ENCODE results near the gene DGKI. TPM values are rescaled to one million over a fixed set of nuclear protein-coding genes. Genes with fewer than 3 reads are reported as not detected.

Gene DGKI
- total and polyA plus RNA-seq, 2 donors (not counting 1 experiment from before 2014, with no cell fraction given) = not detected

DNA sequence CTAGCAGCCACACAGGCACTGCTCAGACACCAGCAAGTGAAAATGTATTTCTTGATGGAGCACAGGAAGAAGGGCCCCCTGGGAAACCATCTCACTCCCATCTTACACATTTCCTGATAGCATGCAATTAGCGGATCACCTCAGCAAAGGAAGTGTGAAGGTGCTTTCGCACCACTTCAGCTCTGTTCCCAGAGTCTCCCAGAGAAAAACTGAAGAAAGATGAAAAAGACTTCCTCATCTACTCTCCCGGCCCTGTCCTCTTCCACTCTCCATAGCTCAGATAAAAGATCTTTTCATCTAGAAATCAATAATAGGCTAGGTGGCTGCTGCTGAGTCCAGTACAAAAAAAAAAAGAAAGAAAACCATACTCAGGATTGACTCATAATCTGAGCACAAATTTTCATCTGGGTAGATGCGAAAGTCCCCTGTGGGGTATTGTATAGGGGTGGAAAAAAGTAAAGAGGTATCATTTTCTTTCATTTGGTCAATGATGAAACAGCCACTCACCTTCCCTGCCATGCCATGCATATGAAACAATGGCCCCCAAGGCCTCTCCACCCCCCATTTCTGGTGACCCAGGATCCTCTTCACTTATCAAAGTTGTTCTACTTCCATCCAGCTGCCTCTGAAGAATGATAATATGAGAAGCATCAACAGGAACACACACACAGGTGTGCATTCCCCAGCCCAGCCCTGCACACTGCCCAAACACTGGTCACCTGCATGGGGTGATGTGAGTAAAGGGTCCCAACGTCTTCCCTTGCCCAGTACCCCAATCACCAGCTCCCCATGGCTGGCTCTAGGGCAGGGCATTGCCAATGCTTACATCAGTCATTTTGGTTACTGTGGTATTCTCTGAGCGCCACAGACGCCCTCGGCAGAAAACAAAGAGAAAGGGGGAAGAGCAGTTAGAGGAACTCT, 48.8 kb upstream of the DGKI start:
- ChIA-PET POLR2A (no interaction called here), CTCF (interaction anchor here (1.7 to 2.9 kb wide), 2 partner anchors 8 to 111 kb away, joined by 4 to 14 read pairs; no protein-coding TSS in a partner anchor)
- TF ChIP-seq, protein P1, sequence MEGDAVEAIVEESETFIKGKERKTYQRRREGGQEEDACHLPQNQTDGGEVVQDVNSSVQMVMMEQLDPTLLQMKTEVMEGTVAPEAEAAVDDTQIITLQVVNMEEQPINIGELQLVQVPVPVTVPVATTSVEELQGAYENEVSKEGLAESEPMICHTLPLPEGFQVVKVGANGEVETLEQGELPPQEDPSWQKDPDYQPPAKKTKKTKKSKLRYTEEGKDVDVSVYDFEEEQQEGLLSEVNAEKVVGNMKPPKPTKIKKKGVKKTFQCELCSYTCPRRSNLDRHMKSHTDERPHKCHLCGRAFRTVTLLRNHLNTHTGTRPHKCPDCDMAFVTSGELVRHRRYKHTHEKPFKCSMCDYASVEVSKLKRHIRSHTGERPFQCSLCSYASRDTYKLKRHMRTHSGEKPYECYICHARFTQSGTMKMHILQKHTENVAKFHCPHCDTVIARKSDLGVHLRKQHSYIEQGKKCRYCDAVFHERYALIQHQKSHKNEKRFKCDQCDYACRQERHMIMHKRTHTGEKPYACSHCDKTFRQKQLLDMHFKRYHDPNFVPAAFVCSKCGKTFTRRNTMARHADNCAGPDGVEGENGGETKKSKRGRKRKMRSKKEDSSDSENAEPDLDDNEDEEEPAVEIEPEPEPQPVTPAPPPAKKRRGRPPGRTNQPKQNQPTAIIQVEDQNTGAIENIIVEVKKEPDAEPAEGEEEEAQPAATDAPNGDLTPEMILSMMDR (IDR thresholded peaks at IDR 0.05) = no peak
- TF ChIP-seq EZH2 (IDR thresholded peaks at IDR 0.05; ENCODE audit: borderline replicate concordance, insufficient read depth, low read depth, low read length, poor library complexity, severe bottlenecking) = no peak
- no peak overlapping the region for H3K4me3 ChIP-seq (ENCODE audit: control extremely low read depth in 1 of 5, extremely low read depth in 1 of 5, insufficient read depth in 1 of 5, low read depth in 2 of 5, low read length in 4 of 5)
- no peak overlapping the region for H3K4me2 ChIP-seq (replicated peaks; ENCODE audit: low read depth, low read length, poor library complexity, severe bottlenecking)
- H3K4me1 ChIP-seq (ENCODE audit: control insufficient read depth in 2 of 2, insufficient read depth in 2 of 2, low read length in 2 of 2) = peaks cover 10 to 11% of the 10 kb centered on the region in 2 donors
- no peaks in the 10 kb centered on the region for H4K20me1 ChIP-seq (ENCODE audit: control insufficient read depth, insufficient read depth, low read length, poor library complexity, severe bottlenecking)
- DNase-seq (no peak), ATAC-seq (ENCODE audit: low read depth) (no peak)
- intact Hi-C loops (cut with micrococcal nuclease) = no loop called here
- H3K36me3 ChIP-seq (replicated peaks in 1 of 2; ENCODE audit: control extremely low read depth in 1 of 2, control insufficient read depth in 1 of 2, extremely low read depth in 1 of 2, insufficient read depth in 2 of 2, low read length in 1 of 2) = peaks cover 10 to 35% of the 10 kb centered on the region in 2 experiments
- Mint-ChIP-seq H3K4me1 (peaks cover 22% of the 10 kb centered on the region), H3K27me3 (no peaks in the 10 kb centered on the region), H3K4me3 (no peak overlapping the region), H3K9me3 (ENCODE audit: insufficient read depth) (no peaks in the 10 kb centered on the region), H3K27ac (no peak overlapping the region)
- no peaks in the 10 kb centered on the region for H3K27me3 ChIP-seq (replicated peaks in 1 of 4; ENCODE audit: control extremely low read depth in 1 of 4, control insufficient read depth in 3 of 4, insufficient read depth in 4 of 4, low read length in 3 of 4)
- no peaks in the 10 kb centered on the region for H3K9me3 ChIP-seq (ENCODE audit: control extremely low read depth in 1 of 3, control insufficient read depth in 2 of 3, insufficient read depth in 1 of 3, low read length in 2 of 3)
- no CpG with 5 or more reads among the region's 8 CpGs for WGBS (ENCODE audit: insufficient coverage)
- H3K27ac ChIP-seq (ENCODE audit: low read length in 2 of 2) = no peak overlapping the region
- no peak overlapping the region for H3K9ac ChIP-seq (ENCODE audit: low read length)
- no peak overlapping the region for H2AFZ ChIP-seq (ENCODE audit: insufficient read depth, low read depth, low read length, poor library complexity, severe bottlenecking)
- no peaks in the 10 kb centered on the region for H3K79me2 ChIP-seq (ENCODE audit: control insufficient read depth, insufficient read depth, low read length)

DNA sequence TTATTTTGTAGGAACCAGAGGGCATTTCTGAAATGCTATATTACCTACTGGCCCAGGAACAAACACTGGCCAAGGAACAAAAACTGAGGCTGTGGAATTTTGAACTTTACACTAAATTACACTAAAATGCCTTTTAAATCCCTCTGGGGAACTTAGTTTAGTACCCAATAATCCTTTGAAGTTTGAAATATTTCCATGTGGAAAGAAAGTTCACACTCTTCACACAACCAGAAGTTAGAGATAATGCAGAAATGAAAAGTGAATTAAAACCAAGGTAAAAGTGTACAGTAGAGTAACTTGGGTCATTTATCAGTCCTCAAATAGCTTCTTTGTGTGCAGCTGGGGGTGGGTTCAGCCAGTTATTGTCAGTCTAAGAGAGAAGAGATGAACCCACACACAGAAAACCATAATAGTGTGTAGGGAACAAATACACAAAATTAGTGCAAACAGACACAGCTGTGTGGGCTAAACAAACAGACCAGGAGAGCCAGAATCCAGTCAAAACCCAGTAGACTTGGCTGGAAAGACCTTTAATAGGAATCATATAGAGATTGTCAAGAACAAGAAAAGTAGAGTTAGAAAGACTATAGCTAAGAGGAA, 46.5 kb upstream of the DGKI start:
- TF ChIP-seq EZH2 (IDR thresholded peaks at IDR 0.05; ENCODE audit: borderline replicate concordance, insufficient read depth, low read depth, low read length, poor library complexity, severe bottlenecking) = no peak
- TF ChIP-seq, protein P1 (IDR thresholded peaks at IDR 0.05) = no peak
- Histone ChIP-seq H3K4me1 (ENCODE audit: control insufficient read depth in 2 of 2, insufficient read depth in 2 of 2, low read length in 2 of 2) (no peaks in the 10 kb centered on the region), H3K27me3 (replicated peaks in 1 of 4; ENCODE audit: control extremely low read depth in 1 of 4, control insufficient read depth in 3 of 4, insufficient read depth in 4 of 4, low read length in 3 of 4) (no peaks in the 10 kb centered on the region), H3K4me2 (replicated peaks; ENCODE audit: low read depth, low read length, poor library complexity, severe bottlenecking) (no peak overlapping the region), H2AFZ (ENCODE audit: insufficient read depth, low read depth, low read length, poor library complexity, severe bottlenecking) (no peak overlapping the region), H3K36me3 (replicated peaks in 1 of 2; ENCODE audit: control extremely low read depth in 1 of 2, control insufficient read depth in 1 of 2, extremely low read depth in 1 of 2, insufficient read depth in 2 of 2, low read length in 1 of 2) (peaks cover 10 to 40% of the 10 kb centered on the region in 2 experiments), H4K20me1 (ENCODE audit: control insufficient read depth, insufficient read depth, low read length, poor library complexity, severe bottlenecking) (no peaks in the 10 kb centered on the region), H3K9ac (ENCODE audit: low read length) (no peak overlapping the region), H3K27ac (ENCODE audit: low read length in 2 of 2) (no peak overlapping the region), H3K79me2 (ENCODE audit: control insufficient read depth, insufficient read depth, low read length) (no peaks in the 10 kb centered on the region), H3K9me3 (ENCODE audit: control extremely low read depth in 1 of 3, control insufficient read depth in 2 of 3, insufficient read depth in 1 of 3, low read length in 2 of 3) (no peaks in the 10 kb centered on the region), H3K4me3 (ENCODE audit: control extremely low read depth in 1 of 5, extremely low read depth in 1 of 5, insufficient read depth in 1 of 5, low read depth in 2 of 5, low read length in 4 of 5) (no peak overlapping the region)
- intact Hi-C loops (cut with micrococcal nuclease) = no loop called here
- POLR2A ChIA-PET = no interaction called here
- DNase-seq (no peak), ATAC-seq (ENCODE audit: low read depth) (no peak)
- Mint-ChIP-seq H3K4me1 (peaks cover 6% of the 10 kb centered on the region), H3K9me3 (ENCODE audit: insufficient read depth) (no peaks in the 10 kb centered on the region), H3K27ac (no peak overlapping the region), H3K27me3 (no peaks in the 10 kb centered on the region), H3K4me3 (no peak overlapping the region)
- CTCF ChIA-PET = interaction anchor here (2.9 kb wide), 1 partner anchor 11 kb away, joined by 14 read pairs; no protein-coding TSS in a partner anchor

Measured in B cell (primary cell).